ENCODE results near the gene OR5L1.

Gene OR5L1

DNA sequence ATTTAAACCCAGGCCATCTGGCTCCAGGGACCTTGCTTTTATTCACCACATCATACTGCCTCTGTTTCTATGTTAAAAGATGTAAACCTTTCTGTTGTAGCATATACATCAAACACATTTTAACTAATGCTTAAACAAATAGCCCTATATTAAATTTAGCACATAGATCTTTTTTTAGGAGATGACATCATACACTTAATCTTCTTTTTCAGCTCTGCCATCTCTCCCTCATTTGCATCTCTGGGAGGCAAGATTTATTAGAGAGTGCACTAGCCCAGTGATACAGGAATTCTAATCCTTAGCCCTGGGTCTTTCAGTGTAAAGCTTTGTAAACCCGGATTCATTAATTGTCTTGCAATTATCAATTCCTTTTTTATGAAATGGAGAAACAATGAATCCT lies 41.0 kb downstream of the OR5L1 start:
- Mint-ChIP-seq H3K27ac (no peak overlapping the region), H3K9me3 (peaks cover 10% of the 10 kb centered on the region), H3K4me1 (no peaks in the 10 kb centered on the region), H3K36me3 (ENCODE audit: low read depth) (no peaks in the 10 kb centered on the region), H3K27me3 (ENCODE audit: low read depth) (no peaks in the 10 kb centered on the region), H3K4me3 (no peak overlapping the region)
- TF ChIP-seq CTCF (IDR thresholded peaks at IDR 0.05; ENCODE audit: unreplicated experiment in 3 of 3) = no peak

- H3K27me3 Mint-ChIP-seq (ENCODE audit: low read depth) = no peaks in the 10 kb centered on the region
These were observed 43.5 kb downstream of the OR5L1 start for GRCh38 chr11:55854704-55855103.

More at GRCh38 chr11:55854704-55855103, 43.5 kb downstream of the OR5L1 start:
- Mint-ChIP-seq H3K4me3 (no peak overlapping the region), H3K4me1 (no peaks in the 10 kb centered on the region), H3K36me3 (ENCODE audit: low read depth) (no peaks in the 10 kb centered on the region), H3K27ac (no peak overlapping the region), H3K9me3 (peaks cover 10% of the 10 kb centered on the region)
- TF ChIP-seq CTCF (IDR thresholded peaks at IDR 0.05; ENCODE audit: unreplicated experiment in 3 of 3) = no peak
